Bronchial epithelial cell (primary cell): ENCODE results near the gene ZCCHC17. TPM values are rescaled to one million over a fixed set of nuclear protein-coding genes. Genes with fewer than 3 reads are reported as not detected.

Experiments used
- DNase-seq: peaks from one replicate; pipeline ENCODE4 v3.0.0-alpha.2; 2010; ENCODE audit warnings: low read depth
- FAIRE-seq: peaks from 2 replicates; lab custom pipeline; 2011; peaks lifted over from hg19 to GRCh38; lab: Jason Lieb, UNC
- H3K27me3 ChIP-seq: 2 replicates; pipeline ENCODE4 v1.5.1; 2011; ENCODE audit warnings: low read length; ENCODE audit not compliant: control insufficient read depth, insufficient read depth
- H3K36me3 ChIP-seq: 2 replicates; pipeline ENCODE4 v1.5.1; 2011; ENCODE audit warnings: low read length; ENCODE audit not compliant: control insufficient read depth, insufficient read depth
- H3K4me3 ChIP-seq: 2 replicates; pipeline ENCODE4 v1.5.1; 2011; ENCODE audit warnings: mild to moderate bottlenecking, low read depth, low read length, control low read depth
- total RNA-seq: library from RNA; depleted of rRNA; stranded (reverse); fragments of >200 nt; gene quantifications from 2 replicates; pipeline ENCODE4 v1.2.1, GENCODE V29; 2014
- TF ChIP-seq, protein P1 (sequence below): IDR thresholded peaks from 2 replicates; pipeline ENCODE4 v1.5.1; 2011; ENCODE audit warnings: mild to moderate bottlenecking, moderate library complexity, low read length, control low read depth, inconsistent platforms; ENCODE audit not compliant: insufficient read depth, severe bottlenecking

ZCCHC17 gene
- total RNA-seq, 1 donor from 2014 or later = 35.8 TPM

DNA sequence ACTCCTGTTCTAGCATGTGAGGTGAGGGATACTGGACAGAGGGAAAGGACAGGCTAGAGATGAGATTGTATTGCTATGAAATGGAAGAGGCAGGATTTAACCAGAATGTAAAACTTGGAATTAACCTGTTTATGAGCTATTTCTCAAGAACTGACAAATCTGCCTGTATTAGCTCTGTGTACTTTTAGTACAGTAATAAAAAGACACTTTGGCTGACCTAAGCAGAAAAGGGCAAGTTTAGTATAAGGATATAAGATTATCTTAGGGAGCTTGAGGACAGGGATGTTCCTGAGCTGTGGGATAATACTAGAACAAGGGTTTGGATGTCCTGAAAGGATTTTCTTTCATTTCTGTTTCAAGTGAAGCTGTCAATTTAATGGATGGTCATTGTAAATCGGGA is 11.2 kb downstream of the ZCCHC17 start:
- H3K36me3 ChIP-seq = peaks cover 8% of the 10 kb centered on the region
- DNase-seq = no peak
- TF ChIP-seq, protein P1, sequence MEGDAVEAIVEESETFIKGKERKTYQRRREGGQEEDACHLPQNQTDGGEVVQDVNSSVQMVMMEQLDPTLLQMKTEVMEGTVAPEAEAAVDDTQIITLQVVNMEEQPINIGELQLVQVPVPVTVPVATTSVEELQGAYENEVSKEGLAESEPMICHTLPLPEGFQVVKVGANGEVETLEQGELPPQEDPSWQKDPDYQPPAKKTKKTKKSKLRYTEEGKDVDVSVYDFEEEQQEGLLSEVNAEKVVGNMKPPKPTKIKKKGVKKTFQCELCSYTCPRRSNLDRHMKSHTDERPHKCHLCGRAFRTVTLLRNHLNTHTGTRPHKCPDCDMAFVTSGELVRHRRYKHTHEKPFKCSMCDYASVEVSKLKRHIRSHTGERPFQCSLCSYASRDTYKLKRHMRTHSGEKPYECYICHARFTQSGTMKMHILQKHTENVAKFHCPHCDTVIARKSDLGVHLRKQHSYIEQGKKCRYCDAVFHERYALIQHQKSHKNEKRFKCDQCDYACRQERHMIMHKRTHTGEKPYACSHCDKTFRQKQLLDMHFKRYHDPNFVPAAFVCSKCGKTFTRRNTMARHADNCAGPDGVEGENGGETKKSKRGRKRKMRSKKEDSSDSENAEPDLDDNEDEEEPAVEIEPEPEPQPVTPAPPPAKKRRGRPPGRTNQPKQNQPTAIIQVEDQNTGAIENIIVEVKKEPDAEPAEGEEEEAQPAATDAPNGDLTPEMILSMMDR = no peak
- H3K27me3 ChIP-seq = no peaks in the 10 kb centered on the region
- no peak for FAIRE-seq
- H3K4me3 ChIP-seq = no peak overlapping the region

DNA sequence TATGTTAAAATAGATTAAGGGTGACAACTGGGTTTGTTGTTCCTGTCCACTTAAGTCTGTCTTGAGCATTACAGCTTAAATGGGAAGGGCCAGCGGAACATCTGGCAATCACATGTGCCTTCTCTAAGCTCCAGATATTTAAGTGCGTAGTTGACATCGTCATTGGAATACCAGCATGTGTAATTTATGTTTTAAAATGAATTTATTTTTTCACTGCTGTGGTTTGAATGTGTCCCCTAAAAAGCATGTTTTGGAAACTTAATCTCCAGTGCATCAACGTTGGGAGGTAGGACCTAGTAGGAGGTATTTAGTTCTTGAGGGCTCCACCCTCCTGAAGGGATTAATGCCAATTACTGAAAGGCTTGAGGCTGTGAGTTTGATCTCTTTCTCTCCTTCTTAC is 13.4 kb downstream of the ZCCHC17 start:
- no peak for DNase-seq
- FAIRE-seq = no peak
- no peak overlapping the region for H3K4me3 ChIP-seq
- H3K27me3 ChIP-seq = no peaks in the 10 kb centered on the region
- TF ChIP-seq, protein P1 = no peak
- peaks cover 9% of the 10 kb centered on the region for H3K36me3 ChIP-seq

DNA sequence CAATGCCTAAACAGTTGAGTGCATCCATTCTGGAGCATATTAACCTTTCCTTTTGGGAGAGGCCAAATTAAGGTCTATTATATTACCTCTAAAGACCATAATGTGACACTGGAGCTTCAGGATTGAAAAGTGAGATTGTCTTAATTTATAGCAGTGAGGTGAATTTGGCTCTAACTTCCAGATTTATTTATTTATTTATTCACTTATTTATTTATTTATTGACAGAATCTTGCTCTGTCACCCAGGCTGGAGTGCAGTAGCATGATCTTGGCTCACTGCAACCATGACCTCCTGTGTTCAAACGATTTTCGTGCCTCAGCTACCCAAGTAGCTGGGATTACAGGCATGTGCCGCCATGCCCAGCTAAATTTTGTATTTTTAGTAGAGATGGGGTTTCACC is 19.1 kb downstream of the ZCCHC17 start:
- Histone ChIP-seq H3K4me3 (no peak overlapping the region), H3K36me3 (peaks cover 11% of the 10 kb centered on the region), H3K27me3 (no peaks in the 10 kb centered on the region)
- TF ChIP-seq, protein P1 = no peak
- DNase-seq (no peak), FAIRE-seq (no peak)

DNA sequence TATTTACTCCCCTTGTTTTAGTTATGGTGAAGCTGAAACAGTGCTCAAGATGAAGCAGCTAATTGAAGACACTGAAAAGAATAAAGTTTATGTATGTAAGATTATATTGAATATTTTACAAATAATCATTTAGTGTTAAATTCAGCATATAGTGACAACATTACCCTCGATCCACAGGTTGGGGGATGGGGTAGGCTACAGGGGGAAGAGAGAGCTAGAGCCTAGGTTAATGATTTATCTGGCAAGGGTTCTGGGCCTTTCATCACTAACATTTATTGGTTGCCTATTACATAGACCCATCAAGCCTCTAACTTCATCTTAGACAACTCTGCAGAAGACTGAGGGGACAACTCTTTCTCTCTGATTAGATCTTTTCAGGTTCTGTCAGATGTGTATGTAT is 21.3 kb downstream of the ZCCHC17 start:
- TF ChIP-seq, protein P1 = no peak
- DNase-seq (no peak), FAIRE-seq (no peak)
- Histone ChIP-seq H3K4me3 (no peak overlapping the region), H3K36me3 (peaks cover 10% of the 10 kb centered on the region), H3K27me3 (no peaks in the 10 kb centered on the region)

DNA sequence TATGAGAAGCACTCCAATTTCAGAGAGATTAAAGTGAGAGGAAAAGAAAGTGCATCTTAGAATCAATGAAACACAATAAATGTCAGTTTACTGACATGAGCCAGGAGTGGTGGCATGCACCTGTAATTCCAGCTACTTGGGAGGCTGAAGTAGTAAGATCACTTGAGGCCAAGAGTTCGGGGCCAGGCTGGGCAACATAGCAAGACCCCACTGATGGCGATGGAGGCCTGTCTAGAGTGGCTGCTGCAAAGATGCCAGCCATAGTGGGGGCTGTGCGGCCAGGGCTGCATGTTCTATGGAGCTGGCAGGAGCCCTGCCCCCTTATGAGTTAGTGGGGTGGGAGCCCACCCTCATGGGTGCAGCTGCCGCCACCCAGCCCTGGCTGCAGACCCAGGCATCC is 27.3 kb downstream of the ZCCHC17 start:
- no peak for DNase-seq
- Histone ChIP-seq H3K27me3 (no peaks in the 10 kb centered on the region), H3K4me3 (no peak overlapping the region), H3K36me3 (peaks cover 10% of the 10 kb centered on the region)
- TF ChIP-seq, protein P1 = no peak
- no peak for FAIRE-seq

DNA sequence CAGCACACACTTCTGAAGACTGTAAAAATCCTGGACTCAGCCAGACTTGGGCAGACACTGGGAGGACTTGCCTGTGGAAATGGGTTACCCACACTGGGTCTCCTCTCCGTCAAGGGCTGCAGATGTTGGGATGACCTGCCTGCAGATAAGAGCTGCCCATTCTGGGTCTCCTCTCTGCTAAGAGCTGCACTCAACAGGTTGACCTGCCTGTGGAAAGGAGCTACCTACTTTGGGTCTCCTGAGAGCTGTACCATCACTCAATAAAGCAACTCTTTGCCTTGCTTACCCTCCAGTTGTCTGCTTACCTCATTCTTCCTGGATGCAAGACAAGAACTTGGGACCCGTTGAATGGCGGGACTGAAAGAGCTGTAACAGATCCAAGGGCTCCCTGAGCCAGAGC is 28.2 kb downstream of the ZCCHC17 start:
- no peak overlapping the region for H3K4me3 ChIP-seq
- TF ChIP-seq, protein P1 = no peak
- H3K36me3 ChIP-seq = peaks cover 6% of the 10 kb centered on the region
- DNase-seq = no peak
- FAIRE-seq = no peak
- H3K27me3 ChIP-seq = no peaks in the 10 kb centered on the region
